HT-29 (cell line): ENCODE data around the gene TUSC2. TPM values are rescaled to one million over a fixed set of nuclear protein-coding genes. Genes with fewer than 3 reads are reported as not detected.
A peak's percentile ranks its signal among the peaks of the same experiment; 100 is the strongest.

Experiments used
- DNase-seq: peaks from one replicate; pipeline ENCODE4 v3.0.0-alpha.2; 2015; ENCODE audit warnings: low spot score
- total RNA-seq: library from RNA; depleted of rRNA; stranded (reverse); fragments of >200 nt; shearing (Covaris generic); gene quantifications from 2 replicates; pipeline ENCODE4 v1.2.3, GENCODE V29; 2014

Gene TUSC2
- total RNA-seq, 1 experiment from 2014 or later, result 66.8 TPM

- peak; percentile 42 for DNase-seq
These were observed 8.6 kb upstream of the TUSC2 start for GRCh38 chr3:50336452-50337174.

DNA sequence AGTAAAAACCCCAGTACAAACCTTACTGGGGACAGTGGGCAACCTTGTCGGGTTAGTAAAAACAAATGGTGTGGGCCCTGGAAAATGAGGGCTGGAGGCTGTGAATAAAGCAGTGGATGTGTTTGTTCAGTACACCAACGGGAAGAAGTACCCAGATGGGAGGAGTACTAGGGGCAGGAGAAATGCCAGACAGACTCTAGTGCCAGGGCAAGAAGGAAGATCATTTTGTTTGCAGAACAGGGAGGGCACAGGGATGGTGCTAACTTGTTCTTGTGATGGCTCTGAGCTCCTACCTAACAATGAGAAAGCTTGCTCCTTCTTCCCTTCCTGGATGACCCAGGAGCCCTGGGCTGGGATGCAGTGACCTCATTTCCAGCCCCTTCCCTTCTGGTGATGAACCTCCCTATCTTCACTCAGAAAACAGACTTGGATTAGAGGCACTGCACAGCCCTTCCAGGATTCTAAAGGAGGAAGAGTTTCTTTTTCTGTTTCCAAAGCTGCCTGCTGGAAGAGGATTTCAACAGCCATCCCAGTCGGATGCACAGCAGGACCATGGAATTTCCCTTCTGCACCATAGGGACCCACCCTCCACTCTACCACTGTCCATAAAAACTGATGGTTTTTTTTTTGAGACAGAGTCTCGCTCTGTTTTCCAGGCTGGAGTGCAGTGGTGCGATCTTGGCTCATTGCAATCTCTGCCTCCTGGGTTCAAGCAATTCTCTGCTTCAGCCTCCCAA is 6.5 kb upstream of the TUSC2 start:
- no peak for DNase-seq

GRCh38 chr3:50333744-50334328 is 5.8 kb upstream of the TUSC2 start:
- no peak for DNase-seq

GRCh38 chr3:50331364-50331907 is 3.4 kb upstream of the TUSC2 start:
- DNase-seq, result no peak

DNA sequence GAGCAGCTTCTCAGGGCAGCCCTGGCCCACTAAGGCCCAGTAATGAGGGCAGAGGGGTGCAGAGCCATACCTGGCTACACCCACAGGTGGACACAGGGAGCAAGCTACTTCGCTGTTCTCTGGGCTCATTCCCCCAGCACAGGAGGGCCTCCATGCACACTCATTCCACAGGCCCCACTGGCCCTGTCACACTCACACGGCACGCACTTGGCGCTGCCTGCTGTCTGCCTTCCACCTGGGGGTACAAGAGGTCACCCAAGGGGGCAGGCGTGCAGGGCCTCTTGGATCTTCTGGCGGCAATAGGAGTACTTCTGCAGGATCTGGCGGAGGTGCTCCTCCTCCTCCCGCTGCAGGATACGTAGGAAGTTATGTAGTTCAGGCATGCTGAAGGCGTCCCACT is 2.3 kb upstream of the TUSC2 start:
- no peak for DNase-seq

GRCh38 chr3:50327129-50327528 is 894 bp downstream of the TUSC2 start:
- no peak for DNase-seq

GRCh38 chr3:50326182-50326541 is 1.9 kb downstream of the TUSC2 start:
- DNase-seq, result no peak

GRCh38 chr3:50325497-50326181 is 2.4 kb downstream of the TUSC2 start:
- DNase-seq, result no peak

DNA sequence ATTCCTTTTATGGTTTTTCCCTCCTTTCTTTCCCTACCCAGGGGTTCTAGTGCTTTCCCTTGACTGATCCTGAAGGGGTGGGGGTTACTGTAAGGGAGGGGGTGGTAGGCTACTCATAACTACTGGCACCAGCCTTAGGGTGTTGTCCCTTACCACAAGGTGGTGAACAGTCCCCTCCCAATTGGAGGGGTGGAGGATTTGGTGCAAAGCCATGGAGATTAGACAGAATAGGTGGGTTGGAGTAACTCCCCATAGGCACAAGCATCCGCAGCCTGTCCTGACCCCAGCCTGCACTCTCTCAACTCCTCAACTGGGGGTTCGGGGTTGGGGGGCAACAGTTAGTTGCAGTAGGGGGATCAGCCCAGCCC is 2.9 kb downstream of the TUSC2 start:
- DNase-seq, result no peak

GRCh38 chr3:50324351-50325112 is 3.5 kb downstream of the TUSC2 start:
- DNase-seq, result peak; percentile 63

- no peak for DNase-seq
These were observed 4.3 kb downstream of the TUSC2 start for GRCh38 chr3:50323614-50324199.

DNA sequence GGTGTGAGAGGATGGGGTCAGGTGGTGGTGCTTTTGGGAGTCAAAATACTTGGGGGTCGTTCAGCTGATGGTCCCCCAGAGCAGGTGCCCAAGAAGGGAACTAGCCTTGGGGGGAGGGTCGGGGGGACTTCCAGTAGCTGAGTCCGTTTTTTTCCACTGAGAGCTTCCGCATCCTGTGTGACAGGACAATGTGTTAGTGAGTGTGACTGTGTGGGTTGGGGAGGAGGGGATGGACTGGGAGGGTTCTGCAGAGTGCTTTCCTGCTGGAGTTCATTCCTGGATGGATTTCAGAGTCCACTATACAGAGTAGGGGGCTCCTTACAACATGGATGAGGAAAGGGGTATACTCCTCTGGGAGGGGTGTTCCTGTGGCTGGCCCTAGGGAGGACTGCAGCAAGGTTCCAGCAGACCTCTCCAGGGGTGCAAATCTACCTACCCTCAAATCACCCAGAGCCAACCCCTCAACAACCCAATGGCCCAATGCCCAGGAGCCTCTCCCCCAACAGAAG is 4.9 kb downstream of the TUSC2 start:
- no peak for DNase-seq

DNA sequence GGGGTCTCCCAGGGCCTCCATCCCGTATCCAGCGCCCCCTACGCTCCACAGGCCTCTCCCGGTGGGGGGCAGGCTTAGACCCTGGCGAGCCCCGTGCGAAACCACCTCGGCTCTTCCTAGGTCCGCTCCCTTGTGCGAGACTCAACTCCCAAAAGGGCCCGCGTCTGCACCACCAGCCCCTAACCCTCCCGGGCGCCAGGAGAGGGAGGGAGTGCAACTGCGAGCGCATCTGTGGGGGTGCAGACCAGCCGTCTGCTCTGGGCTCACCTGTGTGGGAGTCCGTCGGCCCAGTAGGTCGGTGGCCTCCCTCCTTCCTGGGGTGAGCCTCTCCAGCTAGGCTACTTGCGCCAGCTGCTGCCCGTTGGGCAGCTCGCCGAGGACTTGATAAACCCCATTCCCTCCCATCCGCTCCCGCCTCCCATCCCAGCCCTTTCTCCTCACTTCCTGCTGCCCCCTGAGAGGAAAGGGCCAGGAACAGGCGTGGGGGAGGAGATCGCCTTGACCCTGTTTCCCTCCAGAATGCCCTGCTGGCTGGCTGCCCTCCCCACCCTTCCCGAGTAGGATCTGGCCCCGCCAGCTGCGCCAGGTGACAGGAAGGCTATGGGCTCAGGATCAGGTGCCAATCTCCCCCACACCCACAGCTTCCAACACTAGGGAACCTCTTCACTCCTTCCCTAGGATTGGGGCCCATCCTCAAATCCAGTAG is 5.5 kb downstream of the TUSC2 start, which contains the start of gene HYAL2:
HYAL2 (minus strand) TSS at position 360 of the 706 bp plus-strand sequence. CDS start 2,256 bp downstream, outside the sequence.
- peak; percentile 36 for DNase-seq

- no peak for DNase-seq
These were observed 6.0 kb downstream of the TUSC2 start for GRCh38 chr3:50322115-50322385.

DNA sequence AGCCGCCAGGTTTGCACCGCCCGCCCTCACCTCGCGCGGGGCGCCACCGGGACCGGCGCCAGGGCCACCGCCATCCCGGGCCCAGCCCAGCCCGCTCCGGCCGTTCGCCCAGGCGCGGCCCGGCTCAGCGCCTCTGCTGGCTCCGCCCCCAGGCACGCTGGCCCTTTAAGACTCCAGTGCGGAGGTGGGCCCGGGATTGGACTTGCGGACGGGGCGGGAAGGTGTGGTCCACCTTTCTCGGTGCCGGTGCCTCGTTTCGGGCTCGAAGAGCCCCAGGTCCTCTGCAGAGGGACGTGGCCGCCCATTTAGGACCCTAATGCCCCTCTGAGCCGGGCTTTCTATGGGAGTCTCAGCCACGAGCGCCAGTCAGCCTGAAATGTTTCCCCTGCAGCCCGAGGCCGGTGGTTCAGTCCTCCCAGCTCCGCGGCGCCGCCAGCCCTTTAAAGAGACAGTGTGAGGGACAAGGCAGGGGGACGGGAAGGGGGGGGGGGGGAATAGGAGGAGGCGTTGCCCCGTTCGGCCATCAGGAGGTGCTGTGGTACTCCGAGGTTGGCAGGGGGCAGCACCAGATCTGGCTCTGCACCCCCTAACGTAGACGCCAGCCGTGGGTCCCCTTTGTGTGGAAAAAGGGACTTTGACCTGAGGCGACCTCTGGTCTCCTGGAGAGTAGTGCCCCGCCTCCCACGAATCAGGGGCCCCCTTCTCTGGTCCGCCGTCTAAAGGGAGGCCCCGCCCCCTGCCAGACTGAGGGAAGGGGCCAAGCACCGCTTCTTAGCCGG is 6.5 kb downstream of the TUSC2 start:
- peak; percentile 83 for DNase-seq

DNA sequence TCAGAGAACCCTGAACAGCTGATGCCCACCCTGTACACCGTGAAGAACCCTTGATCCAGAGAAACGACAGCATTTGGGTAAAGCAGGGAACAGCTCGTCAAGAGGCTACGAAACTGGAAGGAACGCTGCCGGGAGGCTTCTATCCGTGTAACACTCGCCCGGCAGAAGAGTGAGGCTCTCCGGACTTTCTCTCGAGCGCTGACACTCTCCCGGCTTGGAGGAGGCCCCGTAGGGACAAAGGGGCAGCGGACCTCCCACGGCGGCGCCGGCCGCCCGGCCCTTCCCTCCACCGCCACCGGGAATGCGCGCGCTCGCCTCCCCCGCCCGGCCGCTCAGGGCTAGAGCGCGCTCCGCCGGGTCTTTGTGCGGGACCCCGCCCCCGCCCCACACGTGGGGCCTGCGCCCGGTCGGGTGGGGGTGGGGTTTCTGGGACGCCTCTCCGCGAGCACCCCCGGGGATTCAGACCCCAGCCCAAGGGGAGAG is 7.1 kb downstream of the TUSC2 start:
- peak; percentile 52 for DNase-seq

DNA sequence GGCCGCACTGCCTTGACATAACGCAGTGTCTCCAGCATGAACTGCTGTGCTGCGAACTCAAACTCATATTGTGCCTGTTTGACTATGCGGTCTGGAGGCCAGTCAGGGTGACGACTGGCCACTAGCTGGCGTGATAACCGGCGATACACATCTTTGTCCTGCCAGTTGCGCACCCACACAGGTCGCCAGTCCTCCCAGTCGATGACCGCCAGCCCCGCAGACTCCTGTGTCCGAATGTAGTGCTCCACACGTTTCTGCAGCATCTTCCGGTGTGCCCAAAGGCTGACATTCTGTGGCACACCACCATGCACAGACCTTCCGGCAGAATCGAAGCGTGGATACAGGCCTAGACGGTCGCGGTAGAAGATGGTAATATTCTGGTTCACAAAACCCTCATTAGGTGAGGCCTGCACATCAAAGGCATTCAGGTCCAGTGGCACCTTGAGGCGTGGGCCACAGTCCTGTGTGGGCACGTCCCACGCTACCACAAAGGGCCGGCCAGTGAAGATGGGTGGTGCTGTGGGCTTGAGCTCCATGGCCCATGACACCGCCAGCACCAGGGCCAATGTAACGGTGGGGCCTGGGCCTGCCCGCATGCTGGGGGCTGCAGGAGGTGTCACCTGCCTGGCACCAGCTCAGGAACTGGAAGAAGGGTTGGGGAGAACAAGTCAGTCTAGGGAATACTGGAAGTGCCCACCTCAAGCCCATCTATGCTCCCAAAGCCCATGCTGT is 8.0 kb downstream of the TUSC2 start:
- no peak for DNase-seq

- no peak for DNase-seq
These were observed 8.7 kb downstream of the TUSC2 start for GRCh38 chr3:50319181-50319893.
